OCI-LY1 (cell line): ENCODE measurements around the gene MAJIN.

Source experiments
- H2AFZ ChIP-seq: fragments of 200-600 bp; sonication (generic), shearing (Covaris generic); 2 replicates; pipeline ENCODE4 v1.6.0; 2014; ENCODE audit warnings: antibody characterized with exemption, mild to moderate bottlenecking, low read length
- H3F3A ChIP-seq: fragments of 200-600 bp; sonication (generic), shearing (Covaris generic); 2 replicates; pipeline ENCODE4 v1.6.0; 2014; ENCODE audit warnings: mild to moderate bottlenecking, antibody characterized with exemption, low read length, moderate library complexity; ENCODE audit not compliant: insufficient read depth
- H3K27ac ChIP-seq: fragments of 200-600 bp; sonication (generic); 2 replicates; pipeline ENCODE4 v1.5.1; 2014; ENCODE audit warnings: low read length, mixed run types, mild to moderate bottlenecking, low read depth; ENCODE audit not compliant: poor library complexity, severe bottlenecking
- H3K27me3 ChIP-seq: fragments of 200-600 bp; sonication (generic); 2 replicates; pipeline ENCODE4 v1.6.0; 2014; ENCODE audit warnings: antibody characterized with exemption, mild to moderate bottlenecking, low read length, moderate library complexity; ENCODE audit not compliant: insufficient read depth
- H3K36me3 ChIP-seq: fragments of 200-600 bp; sonication (generic); 2 replicates; pipeline ENCODE4 v1.6.1; 2014; ENCODE audit warnings: mild to moderate bottlenecking, antibody characterized with exemption, low read length, moderate library complexity, mixed read lengths; ENCODE audit not compliant: insufficient read depth
- H3K4me1 ChIP-seq: fragments of 200-600 bp; sonication (generic); 2 replicates; pipeline ENCODE4 v1.5.1; 2014; ENCODE audit warnings: mild to moderate bottlenecking, low read length, moderate library complexity; ENCODE audit not compliant: insufficient read depth, severe bottlenecking
- H3K4me2 ChIP-seq: fragments of 200-600 bp; sonication (generic), shearing (Covaris generic); 2 replicates; pipeline ENCODE4 v1.6.1; 2014; ENCODE audit warnings: low read length
- H3K4me3 ChIP-seq: fragments of 200-600 bp; sonication (generic); 2 replicates; pipeline ENCODE4 v1.5.1; 2014; ENCODE audit warnings: low read length, low read depth, mild to moderate bottlenecking, mixed read lengths; ENCODE audit not compliant: poor library complexity, severe bottlenecking
- H3K79me2 ChIP-seq: fragments of 200-600 bp; shearing (Covaris generic); 2 replicates; pipeline ENCODE4 v1.6.1; 2016; ENCODE audit warnings: mixed run types, low read length, mixed read lengths; ENCODE audit not compliant: insufficient read depth
- H3K9ac ChIP-seq: fragments of 200-600 bp; sonication (generic), shearing (Covaris generic); 2 replicates; pipeline ENCODE4 v1.6.1; 2014; ENCODE audit warnings: mild to moderate bottlenecking, low read length, mixed read lengths
- H3K9me2 ChIP-seq: fragments of 200-600 bp; sonication (generic), shearing (Covaris generic); 2 replicates; pipeline ENCODE4 v1.6.1; 2014; ENCODE audit warnings: low read depth, mild to moderate bottlenecking, low read length, mixed read lengths
- H3K9me3 ChIP-seq: fragments of 200-600 bp; shearing (Covaris generic); 2 replicates; pipeline ENCODE4 v1.6.1; 2014; ENCODE audit warnings: low read length, mixed read lengths
- H4K20me1 ChIP-seq: fragments of 200-600 bp; sonication (generic), shearing (Covaris generic); 2 replicates; pipeline ENCODE4 v1.6.0; 2016; ENCODE audit warnings: mild to moderate bottlenecking, low read length; ENCODE audit not compliant: insufficient read depth
- EZH2 ChIP-seq: fragments of 200-600 bp; sonication (generic), shearing (Covaris generic); IDR thresholded peaks from 2 replicates; pipeline ENCODE4 v1.8.0; 2017; ENCODE audit warnings: borderline replicate concordance, mixed run types, mild to moderate bottlenecking, antibody characterized with exemption, low read length, moderate library complexity, mixed read lengths
- TF ChIP-seq, protein P1 (sequence below): fragments of 200-600 bp; sonication (generic), shearing (Covaris generic); IDR thresholded peaks from 2 replicates; pipeline ENCODE4 v1.5.1; 2017; ENCODE audit warnings: mild to moderate bottlenecking, antibody characterized with exemption, low read length, moderate library complexity, mixed read lengths

MAJIN gene

DNA sequence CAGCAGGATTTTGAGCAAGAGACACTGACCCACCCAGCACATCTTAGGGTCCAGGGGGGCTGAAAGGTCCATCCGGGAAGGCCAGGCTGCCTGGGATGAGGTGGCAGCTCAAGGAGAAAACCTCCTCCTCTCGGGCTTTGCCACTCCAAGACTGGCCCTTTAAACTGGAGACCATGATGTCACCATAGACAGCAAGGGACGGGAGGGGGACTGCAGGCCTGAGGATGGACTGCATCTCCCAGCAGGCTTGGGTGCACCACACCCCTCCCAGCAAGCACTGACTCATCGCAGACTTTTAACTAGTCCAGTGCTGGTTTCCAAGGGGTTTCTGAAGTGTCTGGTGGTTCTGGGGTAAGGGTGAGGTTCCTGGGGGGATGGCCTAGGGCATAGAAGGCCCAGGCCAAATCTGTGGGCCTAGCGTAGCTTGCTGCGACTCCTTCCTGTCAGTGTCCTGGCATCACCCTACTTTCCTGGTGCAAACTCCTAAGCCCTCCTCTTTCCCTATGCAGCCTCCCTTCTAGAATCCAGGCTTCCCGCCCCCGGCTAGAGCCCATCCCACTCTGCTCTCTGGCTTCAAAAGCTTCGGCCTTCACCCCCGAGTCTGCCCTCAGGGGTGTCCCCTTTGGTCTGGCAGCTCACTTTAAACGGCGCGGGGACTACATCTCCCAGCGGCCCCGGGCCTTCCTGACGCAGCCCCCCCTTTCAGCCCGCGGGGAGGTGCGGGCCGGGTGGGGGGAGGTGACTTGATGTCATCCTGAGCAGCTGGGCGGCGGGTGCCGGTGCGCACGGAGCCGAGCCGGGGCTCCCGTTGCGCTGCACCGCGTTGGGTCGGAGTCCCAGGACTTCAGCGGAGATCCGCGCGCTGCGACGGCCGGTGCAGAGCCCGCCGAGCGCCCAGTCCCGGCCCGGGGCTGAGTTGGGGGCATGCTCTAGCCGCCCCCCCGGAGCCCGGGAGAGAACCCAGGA lies 47.7 kb downstream of the MAJIN start, which contains the start of gene PPP2R5B:
Gene PPP2R5B, plus strand, starts transcription at position 746 of the 966 bp plus-strand sequence. CDS start 1,046 bp downstream, outside the sequence.
- Histone ChIP-seq H3K9me3 (no peaks in the 10 kb centered on the region), H3K27ac (peak within 1 kb of the TSS; percentile 46), H3K36me3 (no peaks in the 10 kb centered on the region), H3K9ac (peak within 1 kb of the TSS; percentile 69), H4K20me1 (no peaks in the 10 kb centered on the region), H3K4me2 (peak within 1 kb of the TSS; percentile 92), H3K4me1 (peaks cover 29% of the 10 kb centered on the region), H3K4me3 (peak within 1 kb of the TSS; percentile 67), H3F3A (no peaks in the 10 kb centered on the region), H3K9me2 (no peaks in the 10 kb centered on the region), H3K27me3 (no peaks in the 10 kb centered on the region), H2AFZ (peak within 1 kb of the TSS; percentile 87), H3K79me2 (no peaks in the 10 kb centered on the region)
- TF ChIP-seq, protein P1, sequence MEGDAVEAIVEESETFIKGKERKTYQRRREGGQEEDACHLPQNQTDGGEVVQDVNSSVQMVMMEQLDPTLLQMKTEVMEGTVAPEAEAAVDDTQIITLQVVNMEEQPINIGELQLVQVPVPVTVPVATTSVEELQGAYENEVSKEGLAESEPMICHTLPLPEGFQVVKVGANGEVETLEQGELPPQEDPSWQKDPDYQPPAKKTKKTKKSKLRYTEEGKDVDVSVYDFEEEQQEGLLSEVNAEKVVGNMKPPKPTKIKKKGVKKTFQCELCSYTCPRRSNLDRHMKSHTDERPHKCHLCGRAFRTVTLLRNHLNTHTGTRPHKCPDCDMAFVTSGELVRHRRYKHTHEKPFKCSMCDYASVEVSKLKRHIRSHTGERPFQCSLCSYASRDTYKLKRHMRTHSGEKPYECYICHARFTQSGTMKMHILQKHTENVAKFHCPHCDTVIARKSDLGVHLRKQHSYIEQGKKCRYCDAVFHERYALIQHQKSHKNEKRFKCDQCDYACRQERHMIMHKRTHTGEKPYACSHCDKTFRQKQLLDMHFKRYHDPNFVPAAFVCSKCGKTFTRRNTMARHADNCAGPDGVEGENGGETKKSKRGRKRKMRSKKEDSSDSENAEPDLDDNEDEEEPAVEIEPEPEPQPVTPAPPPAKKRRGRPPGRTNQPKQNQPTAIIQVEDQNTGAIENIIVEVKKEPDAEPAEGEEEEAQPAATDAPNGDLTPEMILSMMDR, result no peak
- no peak for TF ChIP-seq EZH2

DNA sequence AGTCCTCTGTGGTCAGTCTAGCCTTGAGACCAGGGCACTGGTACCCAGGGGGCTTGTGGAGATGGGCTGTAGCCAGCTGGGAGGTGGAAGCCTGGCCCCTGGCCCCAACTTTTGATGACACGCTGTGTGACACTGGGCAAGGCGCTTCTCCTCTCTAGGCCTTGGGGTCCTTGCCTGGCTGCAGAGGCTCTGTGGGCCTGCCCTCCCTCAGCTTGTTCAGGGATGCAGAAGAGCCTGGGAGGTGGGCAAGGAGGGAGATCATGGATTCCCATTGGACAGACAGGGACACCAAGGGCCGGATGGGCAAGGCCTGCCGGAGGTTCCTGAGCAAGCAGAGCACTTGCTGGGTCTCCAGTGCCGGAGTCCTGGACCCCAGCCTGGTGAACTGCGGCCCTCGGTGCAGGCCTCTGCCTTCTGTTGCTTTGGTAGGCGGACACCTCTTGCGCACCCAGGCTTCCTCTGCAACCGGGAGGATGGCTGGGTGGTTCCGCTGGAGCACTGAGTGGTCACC lies 48.7 kb downstream of the MAJIN start:
- Histone ChIP-seq H3K4me2 (no peak overlapping the region), H3F3A (no peaks in the 10 kb centered on the region), H3K36me3 (no peaks in the 10 kb centered on the region), H3K27ac (no peak overlapping the region), H3K9me2 (no peaks in the 10 kb centered on the region), H3K79me2 (no peaks in the 10 kb centered on the region), H3K9me3 (no peaks in the 10 kb centered on the region), H2AFZ (no peak overlapping the region), H3K27me3 (no peaks in the 10 kb centered on the region), H3K9ac (no peak overlapping the region), H4K20me1 (no peaks in the 10 kb centered on the region), H3K4me3 (no peak overlapping the region), H3K4me1 (peaks cover 39% of the 10 kb centered on the region)
- no peak for TF ChIP-seq EZH2
- TF ChIP-seq, protein P1, result no peak

DNA sequence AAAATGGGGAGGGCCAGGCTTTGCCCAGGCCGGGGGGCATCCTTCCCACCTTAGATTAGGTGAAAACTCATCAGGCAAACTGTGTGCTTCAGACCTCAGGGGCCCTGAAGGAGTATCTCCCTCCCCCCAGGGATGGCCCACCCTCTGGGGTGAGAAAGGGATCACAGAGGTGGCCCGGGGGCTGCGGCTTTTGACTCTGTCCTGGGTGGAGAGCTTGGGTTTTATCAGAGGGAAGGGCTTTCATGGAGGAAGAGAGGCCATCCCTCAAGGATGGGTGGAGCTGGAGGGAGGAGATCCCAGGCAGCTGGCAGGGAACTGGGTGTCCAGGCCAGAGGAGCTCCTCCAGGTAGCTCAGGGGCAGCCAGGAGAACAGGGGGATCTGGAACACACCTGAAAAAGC lies 50.5 kb downstream of the MAJIN start:
- Histone ChIP-seq H3K4me1 (peaks cover 47% of the 10 kb centered on the region), H2AFZ (no peak overlapping the region), H3F3A (no peaks in the 10 kb centered on the region), H3K79me2 (no peaks in the 10 kb centered on the region), H3K9me2 (no peaks in the 10 kb centered on the region), H3K27me3 (no peaks in the 10 kb centered on the region), H4K20me1 (no peaks in the 10 kb centered on the region), H3K4me3 (no peak overlapping the region), H3K36me3 (no peaks in the 10 kb centered on the region), H3K9ac (no peak overlapping the region), H3K27ac (no peak overlapping the region), H3K9me3 (no peaks in the 10 kb centered on the region), H3K4me2 (no peak overlapping the region)
- no peak for TF ChIP-seq EZH2
